Pancreas (tissue), 10 donors: ENCODE measurements around the gene TMEM244. TPM values are rescaled to one million over a fixed set of nuclear protein-coding genes. Genes with fewer than 3 reads are reported as not detected.

Source experiments
- ATAC-seq, 4 donors: fragments of 200-7000 bp; cut with Tn5 transposase; one replicate each; pipeline versions ENCODE4 v1.8.0 to v1.9.1; 2020; ENCODE audit warnings: mild to moderate bottlenecking in 4 of 4, moderate library complexity in 4 of 4
- DNase-seq, 6 donors: peaks; one replicate each; pipeline ENCODE4 v3.0.0-alpha.2; 2020
- FAIRE-seq: peaks from 2 replicates; lab custom pipeline; 2012; peaks lifted over from hg19 to GRCh38; lab: Jason Lieb, UNC
- H3K27ac ChIP-seq, 4 donors: fragments of 200-600 bp; sonication (generic); 1 replicate in 3 of 4; 2 replicates in 1 of 4; pipeline versions ENCODE4 v1.5.0 to v1.8.0; 2020
- H3K27me3 ChIP-seq, 4 donors: fragments of 200-600 bp; one replicate each; pipeline ENCODE4 v1.8.0; 2021
- H3K36me3 ChIP-seq, 3 donors: fragments of 200-600 bp; sonication (generic) in 1 of 3; one replicate each; pipeline versions ENCODE4 v1.5.0 to v1.8.0; 2020 to 2021
- H3K4me1 ChIP-seq, 3 donors: fragments of 200-600 bp; one replicate each; pipeline ENCODE4 v1.8.0; 2021
- H3K4me3 ChIP-seq, 4 donors: fragments of 200-600 bp; sonication (generic) in 2 of 4; one replicate each; pipeline versions ENCODE4 v1.5.0 to v1.8.0; 2020 to 2021
- H3K9me3 ChIP-seq, 4 donors: fragments of 200-600 bp; one replicate each; pipeline ENCODE4 v1.8.0; 2021
- CTCF ChIP-seq, 4 donors: fragments of 200-600 bp; sonication (generic) in 3 of 4; IDR thresholded peaks; one replicate each; pipeline versions ENCODE4 v1.5.0 to v1.8.0; 2021; ENCODE audit warnings: antibody characterized with exemption in 4 of 4
- WGBS, 2 donors: extraction: QIAGEN DNeasy Blood & Tissue Kit; methylation state at CpG; one replicate each; pipeline ENCODE4 v1.1.7; 2013; 5-methylcytosine and 5-hydroxymethylcytosine counted together
- intact Hi-C, 3 donors: fragments of 100-400 bp; cut with DNase I; formaldehyde crosslinking; loops; one replicate each; pipeline versions ENCODE4 v1.11.1 to v1.14.2; 2022
- polyA plus RNA-seq, 2 donors: library from polyadenylated mRNA; stranded (reverse); fragments of 200-250 nt; gene quantifications; one replicate each; pipeline ENCODE4 v1.2.3, GENCODE V29; 2013
- total RNA-seq, 6 donors: library from RNA; stranded (reverse); fragmentation: NEBNext Ultra II Directional in 4 of 6; extraction: Animal tissue kit (Norgen Biotek cat#: 25700) in 4 of 6; gene quantifications; one replicate each; pipeline versions ENCODE4 v1.2.1 to v1.2.4, GENCODE V29; 2021 to 2023
- donor health status: healthy with polysubstance abuse.
- donor health status: DM: no; HTN: no; CAD: no; lungs with moderate emphysema.
- donor health status: DM: no; HTN: no; CAD: no.
- donor health status: control.
- donor health status: control.
- donor health status: Bipolar disorder and iron deficiency.
- donor health status: DM: yes; HTN: yes; CAD: no.
- donor health status: DM: no; HTN: no; CAD: no.
- donor health status: DM: no; HTN: no; CAD: no.
- donor health status: DM: yes; HTN: yes; CAD: no.

The TMEM244 gene
- total RNA-seq (not detected), polyA plus RNA-seq (not detected)

DNA sequence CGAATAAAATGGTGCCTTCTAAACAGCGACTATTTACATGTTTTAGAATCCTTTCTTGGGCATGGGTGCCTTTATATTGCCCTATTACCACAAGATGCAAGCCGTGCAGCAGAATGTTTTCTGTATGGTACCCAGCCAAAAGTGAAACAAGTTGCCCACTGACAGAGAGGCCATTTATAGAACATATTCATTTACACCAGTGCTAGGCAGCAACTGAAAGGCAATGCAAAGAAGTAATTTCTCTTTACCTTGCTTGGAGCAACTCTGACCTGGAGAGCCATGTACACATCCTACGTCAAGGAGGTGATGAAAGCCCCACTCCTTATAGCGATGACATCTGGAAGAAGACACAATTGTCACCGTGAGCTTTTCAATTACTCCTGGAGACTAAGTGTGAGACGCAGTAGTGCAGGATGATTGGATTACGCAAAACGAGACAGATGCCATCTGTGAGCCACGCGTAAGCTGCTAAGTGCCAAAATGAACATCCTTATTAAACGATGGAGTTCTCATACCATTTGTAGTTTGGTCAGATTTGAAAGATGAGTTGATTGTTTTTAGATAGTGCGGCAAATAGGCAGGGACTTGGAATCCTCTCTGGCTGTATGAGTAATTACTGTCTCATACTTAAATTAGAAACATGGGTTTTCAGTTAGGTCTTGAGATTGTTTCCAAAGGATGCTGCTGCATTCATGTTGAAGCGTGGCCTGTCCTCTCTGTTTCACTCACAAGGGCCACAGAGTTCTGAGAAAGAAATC is at the start of gene TMEM244:
Gene TMEM244, minus strand, starts transcription at position 408 of the 758 bp plus-strand sequence. Its CDS starts 127 bp downstream, at position 281.
- Histone ChIP-seq H3K4me3 (no peak within 1 kb of the TSS), H3K27me3 (no peaks in the 10 kb centered on the region), H3K27ac (no peak within 1 kb of the TSS), H3K9me3 (no peaks in the 10 kb centered on the region), H3K4me1 (peaks cover 0 to 5% (median 0%) of the 10 kb centered on the region in 3 donors), H3K36me3 (no peaks in the 10 kb centered on the region)
- ATAC-seq (no peak), FAIRE-seq (no peak), DNase-seq (no peak)
- intact Hi-C loops: no loop called here
- WGBS, 2 donors: 81 to 84% methylated on average over 14 of the region's 14 CpGs
- no peak for TF ChIP-seq CTCF (IDR thresholded peaks at IDR 0.05)

DNA sequence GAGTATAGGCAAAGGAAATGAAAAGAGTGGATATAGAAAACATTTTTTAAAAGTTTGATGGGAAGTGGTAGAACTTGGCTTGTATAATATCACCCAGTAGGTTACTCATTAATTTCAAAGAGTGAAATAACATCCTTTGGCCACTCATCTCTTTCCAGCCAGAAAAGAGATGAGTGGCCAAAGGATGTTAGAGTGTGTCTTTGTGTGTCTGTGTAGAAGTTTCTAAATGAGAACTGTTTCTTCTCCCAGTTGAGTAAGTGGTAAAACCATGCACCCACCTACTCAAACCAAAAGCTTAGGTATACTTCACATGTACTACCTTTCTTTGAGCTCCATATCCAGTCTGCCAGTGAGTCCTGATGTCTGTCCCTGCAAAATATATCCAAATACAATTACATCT is 47.7 kb upstream of the TMEM244 start:
- Histone ChIP-seq H3K27me3 (no peaks in the 10 kb centered on the region), H3K4me1 (no peaks in the 10 kb centered on the region), H3K36me3 (no peaks in the 10 kb centered on the region), H3K9me3 (no peaks in the 10 kb centered on the region), H3K4me3 (no peak overlapping the region), H3K27ac (no peak overlapping the region)
- FAIRE-seq: no peak
- no peak for TF ChIP-seq CTCF (IDR thresholded peaks at IDR 0.05)
- no peak for ATAC-seq
- no peak for DNase-seq
- intact Hi-C loops: no loop called here

- DNase-seq: no peak
- Histone ChIP-seq H3K4me1 (no peaks in the 10 kb centered on the region), H3K36me3 (no peaks in the 10 kb centered on the region), H3K27ac (no peak overlapping the region), H3K9me3 (no peaks in the 10 kb centered on the region), H3K4me3 (no peak overlapping the region), H3K27me3 (no peaks in the 10 kb centered on the region)
- FAIRE-seq: no peak
- no peak for TF ChIP-seq CTCF (IDR thresholded peaks at IDR 0.05)
- ATAC-seq: no peak
- 53 to 75% methylated on average over 2 of the region's 2 CpGs for WGBS, 2 donors
- intact Hi-C loops: no loop called here
Measured at GRCh38 chr6:129908356-129908755, 47.2 kb upstream of the TMEM244 start.

- ATAC-seq: no peak
- 41 to 48% methylated on average over 3 of the region's 3 CpGs for WGBS, 2 donors
- no peak for TF ChIP-seq CTCF (IDR thresholded peaks at IDR 0.05)
- H3K9me3 ChIP-seq: no peaks in the 10 kb centered on the region
- H3K4me3 ChIP-seq: no peak overlapping the region
- no peaks in the 10 kb centered on the region for H3K27me3 ChIP-seq
- H3K36me3 ChIP-seq: no peaks in the 10 kb centered on the region
- FAIRE-seq: no peak
- no peak for DNase-seq
- intact Hi-C loops: no loop called here
- H3K27ac ChIP-seq: no peak overlapping the region
- no peaks in the 10 kb centered on the region for H3K4me1 ChIP-seq
Measured at GRCh38 chr6:129906515-129907077, 45.5 kb upstream of the TMEM244 start.

DNA sequence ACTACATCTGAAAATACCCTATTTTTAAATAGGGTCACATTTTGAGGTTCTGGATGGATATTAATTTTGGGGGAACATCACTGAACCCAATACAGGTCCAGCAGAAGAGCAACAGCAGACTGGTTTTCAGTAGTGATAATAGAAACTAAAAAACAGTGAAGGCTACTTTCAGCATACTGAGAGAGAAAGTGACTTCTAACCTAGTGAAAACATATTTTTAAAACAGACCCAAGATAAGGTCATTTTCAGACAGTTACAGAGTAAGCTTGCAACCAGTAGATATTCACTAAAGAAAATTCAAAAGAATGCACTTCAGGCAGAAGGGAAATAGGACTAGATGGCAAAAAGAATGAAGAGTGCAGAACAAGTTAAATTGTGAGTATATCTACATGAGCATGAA is 42.0 kb upstream of the TMEM244 start:
- H3K27me3 ChIP-seq: no peaks in the 10 kb centered on the region
- FAIRE-seq (no peak), DNase-seq (no peak), ATAC-seq (no peak)
- H3K27ac ChIP-seq: no peak overlapping the region
- no peaks in the 10 kb centered on the region for H3K36me3 ChIP-seq
- intact Hi-C loops: no loop called here
- no peaks in the 10 kb centered on the region for H3K4me1 ChIP-seq
- no peak overlapping the region for H3K4me3 ChIP-seq
- no peaks in the 10 kb centered on the region for H3K9me3 ChIP-seq
- no peak for TF ChIP-seq CTCF (IDR thresholded peaks at IDR 0.05)
